HEK293 (cell line): ENCODE results near the gene ZNF862.

Experiments used
- CTCF ChIA-PET: fragments of 350-600 bp; formaldehyde crosslinking; extraction: SDS; loops from one replicate; lab custom pipeline; 2021; ENCODE audit warnings: antibody characterized with exemption; lab: Yijun Ruan, JAX
- POLR2A ChIA-PET: fragments of 300-600 bp; formaldehyde crosslinking; extraction: SDS; loops from one replicate; lab custom pipeline; 2020; ENCODE audit warnings: antibody characterized with exemption, inconsistent platforms; lab: Yijun Ruan, JAX
- H3K27ac ChIP-seq: fragments of 200-500 bp; sonication (Bioruptor generic); 2 replicates; pipeline ENCODE4 v1.5.1; 2014; ENCODE audit warnings: low read depth, low read length, control low read depth, inconsistent platforms; ENCODE audit errors: extremely low read depth
- H3K36me3 ChIP-seq, 2 experiments: fragments of 200-500 bp in 1 of 2; sonication (Bioruptor generic) in 1 of 2; 1 replicate in 1 of 2; 2 replicates in 1 of 2; pipeline ENCODE4 v1.5.1; 2014 to 2017; ENCODE audit warnings: inconsistent platforms in 2 of 2, low read length in 2 of 2; ENCODE audit not compliant: control insufficient read depth in 2 of 2, insufficient read depth in 1 of 2
- H3K4me1 ChIP-seq: fragments of 200-500 bp; sonication (Bioruptor generic); 2 replicates; pipeline ENCODE4 v1.5.1; 2014; ENCODE audit warnings: mild to moderate bottlenecking, low read length, inconsistent platforms; ENCODE audit not compliant: control insufficient read depth, insufficient read depth
- H3K4me3 ChIP-seq: 2 replicates; pipeline ENCODE4 v1.5.1; 2011; ENCODE audit warnings: low read depth, mild to moderate bottlenecking, control low read depth, low read length, moderate library complexity
- H3K9me3 ChIP-seq: fragments of 200-500 bp; sonication (Bioruptor generic); 2 replicates; pipeline ENCODE4 v1.5.1; 2014; ENCODE audit warnings: low read depth, low read length, inconsistent platforms; ENCODE audit not compliant: control insufficient read depth, insufficient read depth
- GLIS2 ChIP-seq: fragments of 450-650 bp; formaldehyde crosslinking; IDR thresholded peaks from 2 replicates; pipeline ENCODE4 v1.5.1; 2016; ENCODE audit warnings: missing biosample characterization, missing genetic modification characterization
- OSR2 ChIP-seq: fragments of 450-650 bp; formaldehyde crosslinking; IDR thresholded peaks from 2 replicates; pipeline ENCODE4 v1.5.1; 2016; ENCODE audit warnings: missing biosample characterization, missing genetic modification characterization
- SETDB1 ChIP-seq: IDR thresholded peaks from one replicate; pipeline ENCODE4 v1.6.1; 2017; ENCODE audit warnings: mild to moderate bottlenecking, low read length, moderate library complexity, mixed read lengths; ENCODE audit not compliant: insufficient read length
- SP2 ChIP-seq: fragments of 450-650 bp; formaldehyde crosslinking; IDR thresholded peaks from 2 replicates; pipeline ENCODE4 v1.5.1; 2016; ENCODE audit warnings: missing biosample characterization, missing genetic modification characterization
- ZBTB48 ChIP-seq: fragments of 450-650 bp; formaldehyde crosslinking; IDR thresholded peaks from 2 replicates; pipeline ENCODE4 v1.5.1; 2016; ENCODE audit warnings: missing biosample characterization, missing genetic modification characterization
- ZNF114 ChIP-seq: fragments of 450-650 bp; formaldehyde crosslinking; IDR thresholded peaks from 2 replicates; pipeline ENCODE4 v1.5.0; 2017; ENCODE audit warnings: missing biosample characterization, missing genetic modification characterization
- ZNF140 ChIP-seq: fragments of 450-650 bp; formaldehyde crosslinking; IDR thresholded peaks from 2 replicates; pipeline ENCODE4 v1.5.1; 2016; ENCODE audit warnings: missing biosample characterization, missing genetic modification characterization
- ZNF155 ChIP-seq: fragments of 450-650 bp; formaldehyde crosslinking; IDR thresholded peaks from 2 replicates; pipeline ENCODE4 v1.5.1; 2016; ENCODE audit warnings: missing biosample characterization, missing genetic modification characterization
- ZNF169 ChIP-seq: fragments of 450-650 bp; formaldehyde crosslinking; IDR thresholded peaks from 2 replicates; pipeline ENCODE4 v1.5.1; 2016; ENCODE audit warnings: missing biosample characterization, missing genetic modification characterization
- ZNF184 ChIP-seq: fragments of 450-650 bp; IDR thresholded peaks from 2 replicates; pipeline ENCODE4 v1.5.1; 2018; ENCODE audit warnings: missing biosample characterization, mild to moderate bottlenecking, missing genetic modification characterization
- ZNF221 ChIP-seq: fragments of 450-650 bp; formaldehyde crosslinking; IDR thresholded peaks from 2 replicates; pipeline ENCODE4 v1.5.1; 2017; ENCODE audit warnings: missing biosample characterization, missing genetic modification characterization, borderline replicate concordance
- ZNF311 ChIP-seq: fragments of 450-650 bp; formaldehyde crosslinking; IDR thresholded peaks from 2 replicates; pipeline ENCODE4 v1.5.1; 2017; ENCODE audit warnings: missing biosample characterization, missing genetic modification characterization, borderline replicate concordance
- ZNF837 ChIP-seq: fragments of 450-650 bp; formaldehyde crosslinking; IDR thresholded peaks from 2 replicates; pipeline ENCODE4 v1.5.1; 2016; ENCODE audit warnings: missing biosample characterization, missing genetic modification characterization
- TF ChIP-seq, protein P1 (sequence below): fragments of 450-650 bp; formaldehyde crosslinking; IDR thresholded peaks from 2 replicates; pipeline ENCODE4 v1.5.1; 2016; ENCODE audit warnings: missing biosample characterization, missing genetic modification characterization
- TF ChIP-seq, protein P2 (sequence below): fragments of 450-650 bp; formaldehyde crosslinking; IDR thresholded peaks from 2 replicates; pipeline ENCODE4 v1.5.1; 2016; ENCODE audit warnings: missing biosample characterization, missing genetic modification characterization, low read depth
- TF ChIP-seq, protein P3 (sequence below): fragments of 450-650 bp; formaldehyde crosslinking; IDR thresholded peaks from 2 replicates; pipeline ENCODE4 v1.5.1; 2017; ENCODE audit warnings: missing biosample characterization, missing genetic modification characterization
- TF ChIP-seq, protein P4 (sequence below): fragments of 450-650 bp; formaldehyde crosslinking; IDR thresholded peaks from 2 replicates; pipeline ENCODE4 v1.5.1; 2016; ENCODE audit warnings: missing biosample characterization, missing genetic modification characterization

Gene ZNF862

DNA sequence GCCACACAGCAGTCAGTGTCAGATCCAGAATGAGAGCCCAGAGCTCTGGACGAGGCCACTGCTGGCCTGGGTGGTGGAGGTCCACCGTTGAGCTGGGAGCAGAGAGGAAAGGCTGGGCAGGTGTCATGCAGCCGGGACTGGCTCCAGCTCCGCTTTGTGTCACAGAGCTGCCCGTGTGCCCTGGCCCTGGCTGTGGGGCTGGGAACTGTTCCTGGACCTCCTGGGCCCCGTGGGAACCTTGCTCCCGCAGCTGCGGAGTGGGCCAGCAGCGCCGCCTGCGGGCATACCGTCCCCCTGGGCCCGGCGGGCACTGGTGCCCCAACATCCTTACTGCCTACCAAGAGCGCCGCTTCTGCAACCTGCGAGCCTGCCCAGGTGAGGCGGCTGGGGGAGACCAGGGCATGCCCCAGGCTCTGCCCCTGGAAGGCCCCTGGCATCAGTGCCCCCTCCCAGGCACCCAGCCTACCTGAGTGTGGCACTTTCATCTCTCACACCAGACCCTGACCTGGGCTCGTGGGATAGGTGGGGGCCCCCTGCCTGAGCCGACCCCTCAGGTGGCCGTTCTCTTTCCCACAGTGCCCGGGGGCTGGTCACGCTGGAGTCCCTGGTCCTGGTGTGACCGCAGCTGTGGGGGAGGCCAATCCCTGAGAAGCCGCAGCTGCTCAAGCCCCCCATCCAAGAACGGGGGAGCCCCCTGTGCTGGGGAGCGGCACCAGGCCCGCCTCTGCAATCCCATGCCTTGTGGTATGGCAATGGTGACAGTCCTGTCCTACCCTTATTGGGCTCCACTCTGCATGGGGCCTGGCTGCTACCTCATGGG, 18.8 kb upstream of the ZNF862 start:
- CTCF ChIA-PET: interaction anchor here (0.5 kb wide), 1 partner anchor 65 kb away, joined by 3 read pairs; no protein-coding TSS in a partner anchor
- H3K27ac ChIP-seq: no peak overlapping the region

DNA sequence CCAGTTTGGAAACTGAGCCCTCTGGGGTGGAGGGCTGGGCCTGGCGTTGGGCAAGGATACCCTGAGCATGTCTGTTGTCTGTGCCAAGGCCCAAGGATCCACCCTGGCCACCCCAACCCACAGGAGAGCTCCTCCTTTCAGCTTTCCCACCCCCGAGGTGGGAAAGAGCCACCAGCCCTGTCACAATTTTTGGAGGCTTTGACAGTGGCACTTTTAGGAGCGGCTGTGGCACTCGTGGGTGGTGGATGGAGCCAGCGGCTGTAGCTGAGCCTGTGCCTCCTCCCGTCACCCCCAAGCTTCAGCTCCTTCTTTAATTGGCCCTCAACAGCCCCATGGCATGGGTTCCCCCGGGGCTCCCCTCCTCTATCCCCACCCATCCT, 18.2 kb upstream of the ZNF862 start:
- Histone ChIP-seq H3K4me3 (no peak overlapping the region), H3K36me3 (no peaks in the 10 kb centered on the region), H3K9me3 (no peaks in the 10 kb centered on the region), H3K4me1 (no peaks in the 10 kb centered on the region), H3K27ac (no peak overlapping the region)
- TF ChIP-seq ZNF169 (tag by site-specific recombination) (no peak), ZNF155 (tag by site-specific recombination) (no peak), ZNF140 (no peak), ZNF184 (no peak), OSR2 (tag by site-specific recombination) (no peak), ZNF837 (tag by site-specific recombination) (no peak), ZNF311 (no peak), ZNF114 (tag by site-specific recombination) (no peak), ZNF221 (tag by site-specific recombination) (no peak), GLIS2 (tag by site-specific recombination) (no peak), SP2 (tag by site-specific recombination) (no peak), SETDB1 (no peak)
- TF ChIP-seq, protein P1, sequence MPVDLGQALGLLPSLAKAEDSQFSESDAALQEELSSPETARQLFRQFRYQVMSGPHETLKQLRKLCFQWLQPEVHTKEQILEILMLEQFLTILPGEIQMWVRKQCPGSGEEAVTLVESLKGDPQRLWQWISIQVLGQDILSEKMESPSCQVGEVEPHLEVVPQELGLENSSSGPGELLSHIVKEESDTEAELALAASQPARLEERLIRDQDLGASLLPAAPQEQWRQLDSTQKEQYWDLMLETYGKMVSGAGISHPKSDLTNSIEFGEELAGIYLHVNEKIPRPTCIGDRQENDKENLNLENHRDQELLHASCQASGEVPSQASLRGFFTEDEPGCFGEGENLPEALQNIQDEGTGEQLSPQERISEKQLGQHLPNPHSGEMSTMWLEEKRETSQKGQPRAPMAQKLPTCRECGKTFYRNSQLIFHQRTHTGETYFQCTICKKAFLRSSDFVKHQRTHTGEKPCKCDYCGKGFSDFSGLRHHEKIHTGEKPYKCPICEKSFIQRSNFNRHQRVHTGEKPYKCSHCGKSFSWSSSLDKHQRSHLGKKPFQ (tag by site-specific recombination): no peak
- TF ChIP-seq, protein P2, sequence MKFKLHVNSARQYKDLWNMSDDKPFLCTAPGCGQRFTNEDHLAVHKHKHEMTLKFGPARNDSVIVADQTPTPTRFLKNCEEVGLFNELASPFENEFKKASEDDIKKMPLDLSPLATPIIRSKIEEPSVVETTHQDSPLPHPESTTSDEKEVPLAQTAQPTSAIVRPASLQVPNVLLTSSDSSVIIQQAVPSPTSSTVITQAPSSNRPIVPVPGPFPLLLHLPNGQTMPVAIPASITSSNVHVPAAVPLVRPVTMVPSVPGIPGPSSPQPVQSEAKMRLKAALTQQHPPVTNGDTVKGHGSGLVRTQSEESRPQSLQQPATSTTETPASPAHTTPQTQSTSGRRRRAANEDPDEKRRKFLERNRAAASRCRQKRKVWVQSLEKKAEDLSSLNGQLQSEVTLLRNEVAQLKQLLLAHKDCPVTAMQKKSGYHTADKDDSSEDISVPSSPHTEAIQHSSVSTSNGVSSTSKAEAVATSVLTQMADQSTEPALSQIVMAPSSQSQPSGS (tag by site-specific recombination): no peak
- TF ChIP-seq, protein P3, sequence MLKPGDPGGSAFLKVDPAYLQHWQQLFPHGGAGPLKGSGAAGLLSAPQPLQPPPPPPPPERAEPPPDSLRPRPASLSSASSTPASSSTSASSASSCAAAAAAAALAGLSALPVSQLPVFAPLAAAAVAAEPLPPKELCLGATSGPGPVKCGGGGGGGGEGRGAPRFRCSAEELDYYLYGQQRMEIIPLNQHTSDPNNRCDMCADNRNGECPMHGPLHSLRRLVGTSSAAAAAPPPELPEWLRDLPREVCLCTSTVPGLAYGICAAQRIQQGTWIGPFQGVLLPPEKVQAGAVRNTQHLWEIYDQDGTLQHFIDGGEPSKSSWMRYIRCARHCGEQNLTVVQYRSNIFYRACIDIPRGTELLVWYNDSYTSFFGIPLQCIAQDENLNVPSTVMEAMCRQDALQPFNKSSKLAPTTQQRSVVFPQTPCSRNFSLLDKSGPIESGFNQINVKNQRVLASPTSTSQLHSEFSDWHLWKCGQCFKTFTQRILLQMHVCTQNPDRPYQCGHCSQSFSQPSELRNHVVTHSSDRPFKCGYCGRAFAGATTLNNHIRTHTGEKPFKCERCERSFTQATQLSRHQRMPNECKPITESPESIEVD: no peak
- TF ChIP-seq, protein P4, sequence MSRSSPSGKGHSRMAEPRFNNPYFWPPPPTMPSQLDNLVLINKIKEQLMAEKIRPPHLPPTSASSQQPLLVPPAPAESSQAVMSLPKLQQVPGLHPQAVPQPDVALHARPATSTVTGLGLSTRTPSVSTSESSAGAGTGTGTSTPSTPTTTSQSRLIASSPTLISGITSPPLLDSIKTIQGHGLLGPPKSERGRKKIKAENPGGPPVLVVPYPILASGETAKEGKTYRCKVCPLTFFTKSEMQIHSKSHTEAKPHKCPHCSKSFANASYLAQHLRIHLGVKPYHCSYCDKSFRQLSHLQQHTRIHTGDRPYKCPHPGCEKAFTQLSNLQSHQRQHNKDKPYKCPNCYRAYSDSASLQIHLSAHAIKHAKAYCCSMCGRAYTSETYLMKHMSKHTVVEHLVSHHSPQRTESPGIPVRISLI (tag by site-specific recombination): no peak
- POLR2A ChIA-PET: no interaction called here
- CTCF ChIA-PET: interaction anchor here (0.5 to 0.7 kb wide), 2 partner anchors 34 to 66 kb away, joined by 3 to 4 read pairs; no protein-coding TSS in a partner anchor

More for the DNA sequence above, 18.8 kb upstream of the ZNF862 start:
- TF ChIP-seq GLIS2 (tag by site-specific recombination) (peak; percentile 35; the same call in 1 of the 2 replicates), ZBTB48 (tag by site-specific recombination) (no peak)
- H3K4me1 ChIP-seq: no peaks in the 10 kb centered on the region
- no peaks in the 10 kb centered on the region for H3K36me3 ChIP-seq
- POLR2A ChIA-PET: no interaction called here
- no peak overlapping the region for H3K4me3 ChIP-seq
- H3K9me3 ChIP-seq: no peaks in the 10 kb centered on the region
